HG02973 (cell line): ENCODE results near the gene RFPL2.
"Not testable (repeated sequence)": the region's sequence is repeated elsewhere in the genome, so short reads cannot be mapped to it uniquely, and the experiment has no call there.

Experiments
- ATAC-seq: cut with Tn5 transposase; IDR thresholded peaks from one replicate; pipeline ENCODE4 v1.9.1; 2021; ENCODE audit warnings: moderate library complexity; ENCODE audit not compliant: unreplicated experiment

The RFPL2 gene

DNA sequence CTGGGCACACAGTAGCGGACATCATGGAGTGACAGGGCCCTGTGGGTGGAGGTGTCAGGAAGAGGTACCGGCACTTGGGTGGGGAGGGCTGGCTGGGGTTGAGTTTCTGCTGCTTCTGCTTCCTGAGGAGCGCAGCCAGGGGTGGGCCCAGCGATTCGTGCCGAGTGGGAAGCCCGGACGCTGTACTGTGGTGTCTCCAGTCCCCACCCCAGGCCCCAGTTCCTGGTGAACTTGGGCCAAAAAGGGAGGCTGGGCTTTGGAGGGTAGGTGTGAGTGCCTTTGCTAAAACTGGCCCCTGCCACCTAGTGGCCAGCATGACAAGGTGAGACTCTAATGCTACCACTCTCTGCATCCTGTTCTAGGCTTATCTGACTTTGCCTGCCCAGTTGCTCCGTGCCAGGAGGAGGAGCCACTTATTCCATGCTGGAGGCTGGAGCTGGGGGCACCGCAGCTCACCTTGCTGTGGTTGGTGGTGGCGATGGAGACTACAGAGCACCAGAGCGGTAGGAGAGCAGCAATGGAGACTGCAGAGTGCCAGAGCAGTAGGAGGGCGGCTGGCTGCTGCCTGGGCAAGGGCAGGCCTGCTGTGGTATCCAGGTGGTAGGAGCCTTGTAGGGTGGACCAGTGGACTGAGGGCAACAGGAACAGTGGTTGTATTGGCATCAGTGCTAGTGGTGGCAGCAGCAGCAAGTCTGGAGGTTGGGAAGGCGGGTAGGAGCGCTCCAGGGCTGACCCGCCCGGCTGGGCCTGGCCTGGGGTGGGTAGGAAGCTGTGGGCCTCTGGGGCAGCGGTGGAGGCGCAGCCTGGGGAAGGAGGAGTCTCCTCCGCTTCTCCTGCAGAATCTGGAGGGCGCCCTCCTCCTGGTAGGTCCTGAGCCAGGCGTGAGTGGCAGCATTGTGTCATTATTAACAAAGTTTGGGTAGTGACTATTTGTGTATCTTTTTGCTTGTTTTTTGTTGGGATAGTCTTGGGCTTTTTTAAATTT is 2.2 kb upstream of the RFPL2 start:
- no peak for ATAC-seq

DNA sequence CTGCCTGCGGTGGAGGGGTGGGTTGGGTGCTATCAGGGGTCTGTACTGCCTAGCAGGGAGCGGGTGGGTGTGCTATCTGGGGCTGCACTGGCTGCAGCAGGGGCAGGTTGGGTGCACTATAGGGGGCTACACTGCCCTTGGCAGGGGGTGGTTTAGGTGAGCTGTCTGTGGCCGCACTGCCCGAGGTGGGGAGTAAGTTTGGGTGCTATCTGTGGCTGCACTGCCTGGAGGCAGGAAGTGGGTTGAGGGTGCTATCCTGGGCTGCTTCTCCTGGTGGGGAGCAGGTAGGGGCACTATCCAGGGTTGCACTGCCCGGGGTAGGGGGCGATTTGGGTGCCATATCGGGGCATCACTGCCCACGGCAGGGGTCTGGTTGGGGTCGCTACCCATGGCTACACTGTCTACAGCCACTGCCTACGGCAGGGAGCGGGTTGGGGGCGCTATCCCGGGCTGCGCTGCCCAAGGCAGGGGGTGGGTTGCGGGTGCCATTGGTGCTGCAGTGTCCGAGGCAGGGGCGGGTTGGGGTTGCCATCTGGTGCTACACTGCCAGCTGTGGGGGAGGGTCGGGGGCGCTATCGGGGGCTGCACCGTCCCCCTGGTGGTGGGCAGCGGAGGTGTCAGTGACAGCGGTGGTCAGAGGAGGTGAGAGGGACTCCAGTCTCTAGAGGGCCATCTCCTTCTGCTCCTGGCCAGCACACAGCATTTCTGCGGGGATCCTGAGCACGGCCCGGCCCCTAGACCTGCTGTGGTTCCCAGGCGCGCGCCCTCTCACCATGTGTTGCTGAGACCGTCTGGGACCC is 1.3 kb upstream of the RFPL2 start:
- ATAC-seq: no peak

DNA sequence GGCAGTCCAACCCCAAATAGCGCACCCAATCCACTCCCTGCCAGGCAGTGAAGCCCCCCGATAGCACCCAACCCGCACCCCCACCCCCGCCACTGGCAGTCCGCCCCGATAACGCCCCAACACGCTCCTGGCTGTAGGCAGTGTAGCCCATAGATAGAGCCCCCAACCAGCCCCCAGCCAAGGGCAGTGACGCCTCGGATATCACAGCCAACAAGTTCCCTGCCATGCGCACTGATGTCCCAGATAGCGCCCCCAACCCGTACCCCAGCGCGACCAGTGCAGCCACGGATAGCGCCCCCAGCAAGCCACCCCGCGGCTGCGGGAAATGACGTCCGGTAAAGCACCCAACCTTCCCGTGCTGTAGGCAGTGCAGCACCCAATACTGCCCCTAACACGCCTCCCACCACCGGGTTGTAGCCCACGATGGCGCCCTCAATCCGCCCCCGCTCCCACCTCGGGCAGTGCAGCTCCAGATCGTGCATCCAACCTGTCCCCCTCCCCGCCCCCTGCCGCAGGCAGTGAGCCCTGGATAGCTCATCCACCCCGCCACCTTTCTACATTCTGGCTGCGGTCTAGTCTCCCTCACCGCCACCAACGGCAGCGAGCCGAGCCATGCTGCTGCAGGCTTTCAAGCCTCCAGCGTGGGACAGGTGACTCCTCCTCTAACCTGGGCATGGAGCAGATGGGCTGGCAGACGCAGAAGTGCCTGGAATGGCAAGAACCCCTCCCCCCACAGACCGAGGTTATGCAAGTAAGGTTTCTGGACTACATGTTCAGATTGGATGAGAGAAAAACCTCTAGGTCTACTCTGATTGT is 625 bp downstream of the RFPL2 start:
- ATAC-seq: no peak

DNA sequence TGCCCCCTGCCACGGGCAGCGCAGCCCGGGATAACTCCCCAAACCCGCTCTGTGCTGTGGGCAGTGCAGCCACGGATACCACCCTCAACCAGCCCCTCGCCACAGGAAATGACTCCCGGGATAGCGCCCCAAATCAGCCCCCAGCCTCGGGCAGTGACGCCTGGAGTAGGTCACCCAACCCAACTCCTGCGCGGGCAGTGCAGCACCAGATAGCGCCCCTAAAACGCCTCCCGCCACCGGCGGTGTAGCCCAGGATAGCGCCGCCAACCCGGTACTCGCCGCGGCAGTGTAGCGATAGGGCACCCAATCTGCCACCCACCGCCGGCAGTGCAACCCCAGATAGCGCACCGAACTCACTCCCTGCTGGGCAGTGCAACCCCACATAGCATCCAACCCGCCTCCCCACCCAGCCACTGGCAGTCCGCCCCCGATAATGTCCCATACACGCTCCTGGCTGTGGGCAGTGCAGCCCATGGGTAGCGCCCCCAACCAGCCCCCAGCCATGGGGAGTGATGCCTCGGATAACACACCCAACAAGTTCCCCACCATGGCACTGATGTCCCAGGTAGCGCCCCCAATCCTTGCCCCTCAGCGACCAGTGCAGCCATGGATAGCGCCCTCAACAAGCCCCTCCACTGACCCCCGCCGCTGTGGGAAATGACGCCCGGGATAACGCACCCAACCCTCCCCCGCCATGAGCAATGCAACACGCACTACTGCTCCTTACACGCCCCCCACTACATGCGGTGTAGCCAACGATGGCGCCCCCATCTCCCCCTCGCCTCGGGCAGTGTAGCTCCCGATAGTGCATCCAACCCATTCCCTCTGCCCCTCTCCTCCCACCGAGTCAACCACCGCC is 1.5 kb downstream of the RFPL2 start:
- ATAC-seq: no peak

DNA sequence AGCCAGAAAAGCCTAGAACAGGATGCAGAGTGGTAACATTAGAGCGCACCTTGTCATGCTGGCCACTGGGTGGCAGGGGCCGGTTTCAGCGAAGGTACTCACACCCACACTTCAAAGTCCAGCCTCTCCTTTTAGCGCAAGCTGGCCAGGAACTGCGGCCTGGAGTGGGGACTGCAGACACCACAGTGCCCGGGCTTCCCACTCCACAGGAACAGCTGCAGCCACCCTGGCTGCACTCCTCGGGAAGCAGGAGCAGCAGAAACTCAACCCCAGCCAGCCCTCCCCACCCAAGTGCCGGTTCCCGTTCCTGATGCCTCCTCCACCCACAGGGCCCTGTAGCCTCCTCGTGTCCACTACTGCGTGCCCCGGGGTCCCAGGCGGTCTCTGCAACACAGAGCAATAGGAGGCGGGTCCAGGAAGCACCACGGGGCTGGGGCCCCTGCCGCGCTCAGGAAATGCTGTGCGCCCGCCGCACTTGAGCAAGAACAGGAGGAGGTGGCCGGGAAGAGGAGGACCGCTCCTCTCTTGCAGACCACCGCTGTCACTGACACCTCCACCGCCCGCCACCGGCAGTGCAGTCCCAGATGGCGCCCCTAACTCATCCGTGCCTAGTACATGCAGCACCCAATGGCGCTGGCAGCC is 2.2 kb downstream of the RFPL2 start:
- ATAC-seq: no peak

DNA sequence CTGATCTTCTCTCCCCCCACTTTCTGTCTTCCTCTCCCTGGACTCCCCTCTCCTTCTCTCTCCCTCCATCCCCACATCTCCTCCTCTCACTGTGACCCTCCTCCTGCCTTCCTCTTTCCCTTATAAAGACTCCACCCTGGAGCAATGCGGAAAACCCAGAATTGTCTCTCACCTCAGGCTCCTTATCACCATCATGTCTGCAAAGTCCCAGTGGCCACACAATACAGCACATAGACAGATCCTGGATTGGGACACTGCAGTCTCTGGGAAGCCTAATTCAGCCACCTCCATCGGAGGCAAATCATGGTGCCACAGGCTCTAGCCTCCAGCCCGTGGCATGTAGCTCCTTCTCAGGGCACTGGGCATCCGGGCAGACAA is 2.7 kb downstream of the RFPL2 start:
- no peak for ATAC-seq

DNA sequence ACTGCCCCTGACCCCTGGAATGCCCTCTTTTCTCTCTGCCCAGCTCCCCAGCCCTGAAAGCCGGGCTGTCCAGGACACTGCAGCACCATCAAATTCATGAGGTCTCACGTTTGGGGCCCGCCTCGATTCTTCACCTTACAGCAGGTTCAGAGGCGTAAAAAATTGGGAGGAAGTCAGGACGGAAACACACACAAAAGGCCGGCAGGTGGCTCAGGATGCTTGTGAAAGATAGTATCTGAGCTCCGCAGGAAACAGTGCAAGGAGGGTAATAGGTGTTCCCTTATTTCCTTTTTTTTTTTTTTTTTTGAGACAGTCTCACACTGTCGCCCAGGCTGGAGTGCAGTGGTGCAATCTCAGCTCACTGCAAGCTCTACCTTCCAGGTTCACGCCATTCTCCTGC is 4.1 kb downstream of the RFPL2 start:
- ATAC-seq: no peak

DNA sequence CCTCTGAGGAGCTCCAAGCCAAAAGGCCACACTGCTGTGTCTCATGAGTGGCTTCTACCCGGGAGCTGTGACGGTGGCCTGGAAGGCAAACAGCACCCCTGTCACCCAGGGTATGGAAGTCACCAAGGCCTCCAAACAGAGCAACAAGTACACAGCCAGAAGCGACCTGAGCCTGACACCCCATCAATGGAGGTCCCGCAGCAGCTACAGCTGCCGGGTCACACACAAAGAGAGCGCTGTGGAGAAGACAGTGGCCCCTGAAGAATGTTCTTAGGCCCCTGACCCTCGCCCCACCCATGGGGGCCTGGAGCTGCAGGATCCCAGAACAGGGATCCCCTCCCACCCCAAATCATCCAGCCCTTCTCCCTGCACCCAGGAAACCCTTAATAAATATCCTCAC is 4.9 kb downstream of the RFPL2 start:
- no peak for ATAC-seq

DNA sequence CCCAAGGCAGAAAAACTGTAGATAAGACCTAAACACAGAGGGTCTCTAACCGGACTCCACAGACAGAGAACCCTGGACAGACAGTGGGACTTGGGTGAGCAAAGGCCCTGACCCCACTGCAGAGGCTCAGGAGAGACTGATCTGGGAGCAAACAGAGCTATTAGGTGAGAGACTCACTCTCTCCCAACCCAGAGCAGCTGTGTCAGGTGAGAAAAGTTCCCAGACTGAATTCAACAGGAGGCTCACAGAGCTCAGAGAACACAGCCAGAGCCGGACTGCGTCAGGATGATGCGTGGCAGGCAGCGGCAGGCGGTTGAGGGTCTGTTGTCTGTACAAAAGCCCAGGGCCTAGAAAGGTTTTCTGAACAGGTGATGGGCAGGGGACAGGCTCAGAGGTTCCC is 5.5 kb downstream of the RFPL2 start:
- ATAC-seq: no peak

DNA sequence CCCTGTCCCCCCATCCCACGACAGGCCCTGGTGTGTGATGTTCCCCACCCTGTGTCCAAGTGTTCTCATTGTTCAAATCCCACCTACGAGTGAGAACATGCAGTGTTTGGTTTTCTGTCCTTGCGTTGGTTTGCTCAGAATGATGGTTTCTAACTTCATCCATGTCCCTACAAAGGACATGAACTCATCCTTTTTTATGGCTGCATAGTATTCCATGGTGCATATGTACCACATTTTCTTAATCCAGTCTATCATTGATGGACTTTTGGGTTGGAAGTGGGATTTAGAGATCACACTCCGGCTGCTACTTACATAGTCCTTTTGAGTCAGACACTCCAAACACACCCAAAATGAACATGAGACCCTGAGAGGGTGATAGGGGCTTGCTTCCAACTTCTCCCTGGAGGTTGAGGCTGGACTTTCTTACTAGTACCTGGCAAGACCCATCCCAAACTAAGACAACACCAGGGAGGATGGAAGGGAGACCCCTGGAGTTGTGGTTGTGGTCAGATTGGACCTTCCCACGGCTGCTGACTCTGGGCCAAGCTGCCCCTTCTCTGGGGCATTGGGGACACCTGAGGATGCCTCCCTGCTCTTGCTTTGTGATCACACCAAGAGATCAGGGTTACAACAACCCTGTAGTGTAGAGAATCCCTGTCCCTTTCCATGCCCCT is 7.2 kb downstream of the RFPL2 start:
- ATAC-seq: not testable (repeated sequence)

DNA sequence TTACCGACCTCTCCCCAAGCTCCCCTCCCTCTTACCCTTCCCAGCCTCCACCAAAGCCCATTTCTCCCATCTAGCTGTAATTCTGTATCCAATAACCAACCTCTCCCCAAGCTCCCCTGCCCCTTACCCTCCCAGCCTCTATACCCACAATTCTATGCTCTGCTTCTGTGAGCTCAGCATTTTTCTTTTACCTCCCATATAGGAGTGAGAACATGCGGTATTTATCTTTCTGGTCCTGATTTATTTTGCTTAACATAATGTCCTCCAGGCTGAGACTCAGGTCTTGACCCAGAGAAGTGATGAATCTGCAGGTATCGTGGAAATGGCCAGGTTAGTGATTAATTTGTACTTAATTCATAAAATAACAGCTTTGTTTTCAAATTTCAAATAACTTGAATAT is 9.0 kb downstream of the RFPL2 start:
- ATAC-seq: not testable (repeated sequence)

DNA sequence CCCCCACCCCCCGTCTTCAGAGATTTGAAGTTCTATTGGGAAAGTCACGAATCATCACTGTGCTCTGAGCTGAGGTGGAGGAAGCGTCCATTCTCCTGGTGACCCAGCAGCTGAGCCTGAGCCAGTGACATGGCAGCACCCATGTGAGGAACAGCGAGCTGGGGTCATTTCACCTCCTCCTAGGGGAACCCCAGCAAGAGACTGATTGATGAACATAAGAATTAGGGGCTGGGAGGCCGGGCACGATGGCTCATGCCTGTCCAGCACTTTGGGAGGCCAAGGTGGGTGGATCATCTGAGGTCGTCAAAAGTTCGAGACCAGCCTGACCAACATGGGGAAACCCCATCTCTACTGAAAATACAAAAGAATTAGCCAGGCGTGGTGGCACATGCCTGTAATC is 11.5 kb downstream of the RFPL2 start:
- ATAC-seq: not testable (repeated sequence)

DNA sequence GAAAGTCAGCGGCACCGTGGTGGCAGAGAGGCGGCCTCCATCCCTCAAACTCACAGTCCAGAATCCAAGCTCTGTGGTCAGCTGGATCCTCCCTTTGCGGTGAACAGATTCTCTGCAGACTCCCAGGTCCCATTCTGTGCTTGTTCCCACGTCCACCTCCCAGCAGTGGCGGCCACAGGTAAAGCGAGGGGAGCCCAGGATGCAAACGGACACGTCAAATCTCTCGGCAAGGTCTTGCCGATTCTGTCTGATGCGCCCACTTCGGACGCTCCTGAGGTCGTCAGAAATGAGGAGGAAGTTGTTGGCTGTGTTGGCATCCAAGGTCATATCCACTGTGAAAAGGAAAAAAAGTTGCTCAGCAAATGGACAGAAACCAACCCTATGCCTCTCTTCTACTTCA is 13.9 kb downstream of the RFPL2 start:
- not testable (repeated sequence) for ATAC-seq

DNA sequence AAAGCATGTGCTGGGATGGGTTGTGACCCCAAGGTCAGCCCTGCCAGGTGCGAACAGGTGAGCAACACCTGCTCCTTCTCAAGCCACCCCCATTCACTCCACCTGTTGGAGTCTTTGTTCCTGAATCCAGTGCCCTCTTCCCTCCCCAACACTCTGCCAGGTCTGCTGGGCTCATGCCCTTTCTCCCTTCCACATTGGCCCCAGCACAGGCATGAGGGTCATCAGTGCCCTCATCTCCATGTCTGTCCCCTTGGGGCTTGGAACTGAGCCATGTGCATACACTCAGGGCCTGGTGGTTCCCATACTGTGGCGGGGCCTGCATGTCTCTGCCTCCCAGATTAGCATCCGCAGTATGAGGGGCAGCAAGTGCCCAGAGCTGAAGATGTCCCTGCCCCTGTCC is 19.1 kb downstream of the RFPL2 start:
- ATAC-seq: no peak

DNA sequence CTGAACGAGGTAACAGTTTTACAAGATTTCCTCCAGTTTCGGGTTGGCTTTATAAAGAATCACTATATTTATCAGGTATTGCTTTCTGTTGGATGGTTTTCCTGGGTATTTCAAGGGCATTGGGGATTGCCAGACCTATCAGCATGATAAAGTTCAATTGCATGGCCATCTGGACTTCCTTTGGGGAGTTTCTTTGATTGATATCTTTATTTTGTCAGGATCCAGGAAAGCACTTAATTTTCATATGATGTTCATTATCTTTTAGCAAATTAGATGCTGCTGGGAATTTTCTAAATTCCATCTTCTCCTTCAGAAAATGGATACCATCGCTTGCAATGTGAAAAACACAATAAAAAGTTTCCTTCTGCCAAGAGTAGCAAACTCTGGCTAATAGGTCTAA is 21.2 kb downstream of the RFPL2 start:
- no peak for ATAC-seq

DNA sequence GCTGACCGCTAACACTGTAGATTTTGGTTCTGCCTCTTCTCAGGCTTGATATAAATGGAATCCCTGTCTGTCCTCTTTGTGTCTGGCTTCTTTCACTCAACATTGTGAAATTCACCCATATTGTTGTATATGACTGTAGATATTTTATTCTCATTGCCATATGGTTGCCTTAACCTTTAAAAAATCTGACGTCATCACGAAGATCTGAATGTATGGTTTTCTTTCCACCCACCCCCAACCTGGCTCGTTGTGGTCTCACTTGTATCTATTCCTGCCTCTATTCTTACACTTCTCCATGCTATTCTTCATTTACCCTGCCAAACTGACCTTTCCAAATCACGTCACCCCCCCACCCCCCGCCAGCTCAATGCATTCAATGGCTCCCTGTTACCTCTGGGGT is 23.8 kb downstream of the RFPL2 start:
- no peak for ATAC-seq

DNA sequence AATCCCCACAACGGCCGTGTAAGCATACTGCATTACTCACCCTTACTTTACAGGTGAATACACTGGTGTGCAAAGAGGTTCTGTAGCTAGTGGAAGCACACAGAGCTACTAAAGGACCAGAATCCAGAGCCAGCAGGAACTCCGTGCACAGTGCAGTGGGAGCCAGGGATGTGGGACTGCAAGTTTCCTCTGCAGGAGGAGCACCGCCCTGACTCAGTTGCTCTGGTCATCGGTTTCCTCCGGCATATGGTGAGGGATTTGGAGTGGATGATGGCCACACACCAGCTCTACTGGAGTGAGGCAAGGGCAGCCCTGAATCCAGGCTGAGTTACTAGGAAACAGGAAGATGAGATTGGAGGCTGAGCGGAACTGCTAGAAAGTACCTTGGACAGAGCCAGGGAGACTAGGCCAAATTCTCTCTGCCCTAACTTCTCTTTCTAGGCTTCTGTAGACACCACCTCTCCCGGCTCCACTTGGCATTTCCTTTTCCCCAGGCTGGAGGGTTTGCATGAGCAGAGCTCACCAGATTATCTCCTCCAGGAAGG is 27.6 kb downstream of the RFPL2 start:
- ATAC-seq: no peak

DNA sequence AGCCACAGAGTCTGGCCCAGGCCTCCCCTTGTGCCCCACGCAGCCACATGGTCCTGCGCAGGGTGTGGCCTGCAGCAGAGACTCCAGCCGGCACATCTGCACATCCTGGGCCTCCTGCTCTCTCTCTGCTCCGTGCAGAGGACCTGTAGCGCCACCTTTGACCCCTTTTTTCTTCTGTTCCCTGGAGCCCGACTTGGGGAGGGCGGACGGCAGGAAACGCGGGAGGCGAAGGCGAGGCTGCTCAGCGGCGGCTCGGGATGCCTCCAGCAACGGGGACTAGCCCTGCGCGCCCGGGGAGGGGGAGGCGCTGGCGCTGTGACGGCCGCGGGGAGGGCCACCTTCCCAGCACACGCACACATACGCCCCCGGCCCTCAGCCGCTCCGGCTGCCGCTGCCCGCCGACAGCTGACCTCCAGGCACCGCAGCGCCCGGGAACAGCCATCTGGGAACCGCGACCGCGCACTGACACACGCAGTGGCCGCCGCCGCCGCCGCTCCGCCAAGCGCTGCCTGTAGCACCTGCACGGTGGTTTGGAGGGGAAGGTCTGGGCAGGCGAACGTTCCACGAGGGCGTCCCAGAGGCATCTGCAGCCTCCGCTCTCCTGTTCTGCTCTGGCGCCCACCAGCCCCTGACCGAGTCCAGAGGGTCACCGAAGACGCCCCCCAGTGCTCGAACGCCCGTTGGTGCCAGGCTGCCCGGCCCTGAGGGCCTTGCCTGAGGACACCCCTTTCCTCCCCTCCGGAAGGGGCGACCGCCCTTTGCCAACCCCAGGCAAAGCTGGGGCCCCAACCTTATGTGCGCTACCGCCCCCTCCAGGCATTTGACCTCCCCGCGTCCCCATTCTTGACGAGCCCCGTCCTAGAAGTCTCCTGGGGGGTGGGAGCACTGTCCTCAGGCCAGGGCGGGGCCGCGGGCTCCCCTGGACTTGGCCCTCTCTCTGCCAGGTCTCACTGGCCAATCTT is 28.9 kb downstream of the RFPL2 start:
- no peak for ATAC-seq
